B cell (primary cell): ENCODE results near the gene C3AR1. TPM values are rescaled to one million over a fixed set of nuclear protein-coding genes. Genes with fewer than 3 reads are reported as not detected.
"Not testable (repeated sequence)": the region's sequence is repeated elsewhere in the genome, so short reads cannot be mapped to it uniquely, and the experiment has no call there.

Experiments used
- ATAC-seq: fragments of 200-7000 bp; cut with Tn5 transposase; one replicate; pipeline ENCODE4 v1.10.0; 2021; ENCODE audit warnings: low read depth, mild to moderate bottlenecking, moderate number of reproducible peaks, moderate library complexity
- CTCF ChIA-PET: fragments of 350-600 bp; sonication (Branson Sonifier 250); formaldehyde crosslinking; loops from one replicate; lab custom pipeline; 2021; ENCODE audit warnings: antibody characterized with exemption, inconsistent platforms; lab: Charles Lee
- POLR2A ChIA-PET: fragments of 350-600 bp; sonication (Branson Sonifier 250); formaldehyde crosslinking; loops from one replicate; lab custom pipeline; 2021; ENCODE audit warnings: antibody characterized with exemption; lab: Charles Lee
- DNase-seq: peaks from one replicate; pipeline ENCODE4 v3.0.0; 2013
- H2AFZ ChIP-seq: 2 replicates; pipeline ENCODE4 v1.6.1; 2012; ENCODE audit warnings: mild to moderate bottlenecking, low read depth, low read length; ENCODE audit not compliant: insufficient read depth, poor library complexity, severe bottlenecking
- H3K27ac ChIP-seq, 2 donors: 1 replicate in 1 of 2; 2 replicates in 1 of 2; pipeline ENCODE4 v1.5.1; 2012 to 2013; ENCODE audit warnings: low read length in 2 of 2, mild to moderate bottlenecking in 2 of 2, moderate library complexity in 1 of 2
- H3K27me3 ChIP-seq, 4 experiments: fragments of 200-600 bp in 1 of 4; sonication (generic) in 1 of 4; replicated peaks in 1 of 4; 1 replicate in 2 of 4; 2 replicates in 2 of 4; pipeline versions ENCODE4 v1.6.1 to v1.7.0; 2013 to 2016; ENCODE audit warnings: low read length in 3 of 4, mild to moderate bottlenecking in 2 of 4, mixed read lengths in 1 of 4, moderate library complexity in 1 of 4; ENCODE audit not compliant: insufficient read depth in 4 of 4, control insufficient read depth in 3 of 4; ENCODE audit errors: control extremely low read depth in 1 of 4
- H3K36me3 ChIP-seq, 2 experiments: replicated peaks in 1 of 2; 1 replicate in 1 of 2; 2 replicates in 1 of 2; pipeline versions ENCODE4 v1.6.1 to v1.7.1; 2013; ENCODE audit warnings: low read length in 1 of 2; ENCODE audit not compliant: insufficient read depth in 2 of 2, control insufficient read depth in 1 of 2; ENCODE audit errors: control extremely low read depth in 1 of 2, extremely low read depth in 1 of 2
- H3K4me1 ChIP-seq, 2 donors: fragments of 200-600 bp in 1 of 2; sonication (generic) in 1 of 2; 1 replicate in 1 of 2; 2 replicates in 1 of 2; pipeline versions ENCODE4 v1.5.1 to v1.6.1; 2013 to 2017; ENCODE audit warnings: low read length in 2 of 2; ENCODE audit not compliant: control insufficient read depth in 2 of 2, insufficient read depth in 2 of 2
- H3K4me2 ChIP-seq: replicated peaks from 2 replicates; pipeline ENCODE3; 2012; ENCODE audit warnings: mild to moderate bottlenecking, low read depth, low read length; ENCODE audit not compliant: poor library complexity, severe bottlenecking
- H3K4me3 ChIP-seq, 5 experiments: fragments of 200-600 bp in 1 of 5; sonication (generic) in 1 of 5; 1 replicate in 3 of 5; 2 replicates in 2 of 5; pipeline versions ENCODE4 v1.5.1 to v1.7.0; 2011 to 2016; ENCODE audit warnings: low read length in 4 of 5, mild to moderate bottlenecking in 4 of 5, low read depth in 2 of 5, control low read depth in 1 of 5, moderate library complexity in 1 of 5; ENCODE audit not compliant: insufficient read depth in 1 of 5; ENCODE audit errors: control extremely low read depth in 1 of 5, extremely low read depth in 1 of 5
- H3K79me2 ChIP-seq: fragments of 200-600 bp; sonication (generic); one replicate; pipeline ENCODE4 v1.6.0; 2016; ENCODE audit warnings: low read length; ENCODE audit not compliant: control insufficient read depth, insufficient read depth
- H3K9ac ChIP-seq: fragments of 200-600 bp; sonication (generic); 2 replicates; pipeline ENCODE4 v1.6.1; 2017; ENCODE audit warnings: mild to moderate bottlenecking, low read length, moderate library complexity
- H3K9me3 ChIP-seq, 3 donors: one replicate each; pipeline versions ENCODE4 v1.6.1 to v1.7.1; 2013; ENCODE audit warnings: low read length in 2 of 3; ENCODE audit not compliant: control insufficient read depth in 2 of 3, insufficient read depth in 1 of 3; ENCODE audit errors: control extremely low read depth in 1 of 3
- H4K20me1 ChIP-seq: 2 replicates; pipeline ENCODE4 v1.6.0; 2012; ENCODE audit warnings: mild to moderate bottlenecking, low read length; ENCODE audit not compliant: insufficient read depth, control insufficient read depth, poor library complexity, severe bottlenecking
- H3K27ac Mint-ChIP-seq: one replicate; pipeline ENCODE4 v1.8.0; 2021; ENCODE audit warnings: mixed read lengths
- H3K27me3 Mint-ChIP-seq: one replicate; pipeline ENCODE4 v1.8.0; 2021; ENCODE audit warnings: mixed read lengths
- H3K4me1 Mint-ChIP-seq: one replicate; pipeline ENCODE4 v1.8.0; 2021; ENCODE audit warnings: mixed read lengths
- H3K4me3 Mint-ChIP-seq: one replicate; pipeline ENCODE4 v1.8.0; 2021; ENCODE audit warnings: mixed read lengths
- H3K9me3 Mint-ChIP-seq: one replicate; pipeline ENCODE4 v1.8.0; 2022; ENCODE audit warnings: mixed read lengths; ENCODE audit not compliant: insufficient read depth
- EZH2 ChIP-seq: IDR thresholded peaks from 2 replicates; pipeline ENCODE4 v1.6.1; 2012; ENCODE audit warnings: borderline replicate concordance, low read depth, mild to moderate bottlenecking, moderate library complexity, low read length; ENCODE audit not compliant: insufficient read depth, poor library complexity, severe bottlenecking
- WGBS: methylation state at CpG from one replicate; pipeline ENCODE4 v1.1.5; 2013; ENCODE audit warnings: missing lambda C conversion rate; ENCODE audit not compliant: insufficient coverage; 5-methylcytosine and 5-hydroxymethylcytosine counted together
- intact Hi-C: fragments of 100-400 bp; cut with micrococcal nuclease; formaldehyde crosslinking; loops from one replicate; pipeline ENCODE4 v1.10.0; 2022
- polyA plus RNA-seq: library from polyadenylated mRNA; depleted of rRNA; stranded (reverse); fragments of >200 nt; gene quantifications from 2 replicates; pipeline ENCODE4 v1.2.3, GENCODE V29; 2012
- total RNA-seq, 2 donors: library from RNA; stranded (reverse); fragments of 120-200 nt in 1 of 2; gene quantifications; 1 replicate in 1 of 2; 2 replicates in 1 of 2; pipeline versions ENCODE4 v1.2.3 to v1.2.4, GENCODE V29; 2013 to 2022
- TF ChIP-seq, protein P1 (sequence below): fragments of 200-600 bp; IDR thresholded peaks from one replicate; pipeline ENCODE4 v1.8.0; 2022; ENCODE audit warnings: antibody characterized with exemption, mild to moderate bottlenecking

C3AR1 gene
- total and polyA plus RNA-seq, 2 donors (not counting 1 experiment from before 2014, with no cell fraction given): 0.13 to 0.64 TPM

DNA sequence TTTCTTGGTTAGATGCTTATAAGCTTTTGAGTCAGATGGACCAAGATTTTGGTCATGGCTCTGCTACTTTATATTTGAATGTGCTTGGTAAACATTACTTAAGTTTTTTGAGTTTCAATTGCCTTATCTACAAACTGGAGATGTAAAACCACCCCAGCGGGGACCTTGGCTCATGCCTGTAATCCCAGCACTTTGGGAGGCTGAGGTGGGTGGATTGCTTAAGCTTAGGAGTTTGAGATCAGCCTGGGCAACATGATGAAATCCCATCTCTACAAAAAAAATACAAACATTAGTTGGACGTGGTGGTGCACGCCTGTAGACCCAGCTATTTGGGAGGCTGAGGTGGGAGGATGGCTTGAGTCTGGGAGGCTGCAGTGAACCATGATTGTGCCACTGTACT lies 27.1 kb upstream of the C3AR1 start:
- Histone ChIP-seq H3K9ac (no peak overlapping the region), H3K79me2 (peaks cover 7% of the 10 kb centered on the region), H3K27ac (no peak overlapping the region), H3K9me3 (no peaks in the 10 kb centered on the region), H3K36me3 (peaks cover 17 to 72% of the 10 kb centered on the region in 2 experiments), H2AFZ (no peak overlapping the region), H3K4me1 (peaks cover 9 to 12% of the 10 kb centered on the region in 2 donors), H3K4me2 (no peak overlapping the region), H3K27me3 (no peaks in the 10 kb centered on the region), H3K4me3 (no peak overlapping the region), H4K20me1 (peaks cover 5% of the 10 kb centered on the region)
- no peaks in the 10 kb centered on the region for H3K27me3 Mint-ChIP-seq
- H3K9me3 Mint-ChIP-seq: no peaks in the 10 kb centered on the region
- intact Hi-C loops: no loop called here
- H3K4me1 Mint-ChIP-seq: peaks cover 11% of the 10 kb centered on the region
- no peak for ATAC-seq
- WGBS: no CpG with 5 or more reads among the region's 3 CpGs
- no peak overlapping the region for H3K4me3 Mint-ChIP-seq
- TF ChIP-seq, protein P1, sequence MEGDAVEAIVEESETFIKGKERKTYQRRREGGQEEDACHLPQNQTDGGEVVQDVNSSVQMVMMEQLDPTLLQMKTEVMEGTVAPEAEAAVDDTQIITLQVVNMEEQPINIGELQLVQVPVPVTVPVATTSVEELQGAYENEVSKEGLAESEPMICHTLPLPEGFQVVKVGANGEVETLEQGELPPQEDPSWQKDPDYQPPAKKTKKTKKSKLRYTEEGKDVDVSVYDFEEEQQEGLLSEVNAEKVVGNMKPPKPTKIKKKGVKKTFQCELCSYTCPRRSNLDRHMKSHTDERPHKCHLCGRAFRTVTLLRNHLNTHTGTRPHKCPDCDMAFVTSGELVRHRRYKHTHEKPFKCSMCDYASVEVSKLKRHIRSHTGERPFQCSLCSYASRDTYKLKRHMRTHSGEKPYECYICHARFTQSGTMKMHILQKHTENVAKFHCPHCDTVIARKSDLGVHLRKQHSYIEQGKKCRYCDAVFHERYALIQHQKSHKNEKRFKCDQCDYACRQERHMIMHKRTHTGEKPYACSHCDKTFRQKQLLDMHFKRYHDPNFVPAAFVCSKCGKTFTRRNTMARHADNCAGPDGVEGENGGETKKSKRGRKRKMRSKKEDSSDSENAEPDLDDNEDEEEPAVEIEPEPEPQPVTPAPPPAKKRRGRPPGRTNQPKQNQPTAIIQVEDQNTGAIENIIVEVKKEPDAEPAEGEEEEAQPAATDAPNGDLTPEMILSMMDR: no peak
- TF ChIP-seq EZH2: no peak
- POLR2A ChIA-PET: no interaction called here
- CTCF ChIA-PET: interaction anchor here (0.7 to 1.0 kb wide), 2 partner anchors 15 to 16 kb away, joined by 3 read pairs; no protein-coding TSS in a partner anchor
- H3K27ac Mint-ChIP-seq: no peak overlapping the region
- DNase-seq: no peak

DNA sequence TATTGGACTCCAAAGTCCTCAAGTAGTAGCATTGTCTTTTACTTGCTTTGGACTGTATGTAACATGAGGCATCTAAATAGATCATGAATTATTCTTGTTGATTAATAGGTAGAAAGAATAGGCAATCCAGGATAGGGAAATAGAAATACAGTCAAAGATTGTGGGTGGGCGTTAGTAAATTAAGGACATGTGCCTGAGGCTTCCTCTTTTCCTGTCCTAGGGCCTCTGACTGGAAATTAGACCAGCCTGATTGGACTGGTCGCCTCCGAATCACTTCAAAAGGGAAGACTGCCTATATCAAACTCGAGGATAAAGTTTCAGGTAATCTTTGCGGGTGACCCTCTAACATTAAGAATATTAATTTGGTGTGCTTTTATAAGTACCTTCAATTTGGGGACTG lies 23.6 kb upstream of the C3AR1 start:
- Histone ChIP-seq H3K9ac (no peak overlapping the region), H2AFZ (no peak overlapping the region), H3K27ac (peak overlapping the region in 1 of 2 donors; percentile 25), H3K9me3 (no peaks in the 10 kb centered on the region), H3K4me2 (no peak overlapping the region), H3K79me2 (peaks cover 40% of the 10 kb centered on the region), H3K27me3 (no peaks in the 10 kb centered on the region), H3K36me3 (peaks cover 12 to 52% of the 10 kb centered on the region in 2 experiments), H3K4me1 (peaks cover 20 to 22% of the 10 kb centered on the region in 2 donors), H4K20me1 (peaks cover 13% of the 10 kb centered on the region), H3K4me3 (no peak overlapping the region)
- ChIA-PET CTCF (no interaction called here), POLR2A (no interaction called here)
- ATAC-seq: no peak
- DNase-seq: no peak
- WGBS: no CpG with 5 or more reads among the region's 5 CpGs
- Mint-ChIP-seq H3K4me1 (peaks cover 27% of the 10 kb centered on the region), H3K4me3 (no peak overlapping the region), H3K27me3 (no peaks in the 10 kb centered on the region), H3K9me3 (no peaks in the 10 kb centered on the region), H3K27ac (no peak overlapping the region)
- TF ChIP-seq, protein P1: no peak
- TF ChIP-seq EZH2: no peak
- intact Hi-C loops: no loop called here

DNA sequence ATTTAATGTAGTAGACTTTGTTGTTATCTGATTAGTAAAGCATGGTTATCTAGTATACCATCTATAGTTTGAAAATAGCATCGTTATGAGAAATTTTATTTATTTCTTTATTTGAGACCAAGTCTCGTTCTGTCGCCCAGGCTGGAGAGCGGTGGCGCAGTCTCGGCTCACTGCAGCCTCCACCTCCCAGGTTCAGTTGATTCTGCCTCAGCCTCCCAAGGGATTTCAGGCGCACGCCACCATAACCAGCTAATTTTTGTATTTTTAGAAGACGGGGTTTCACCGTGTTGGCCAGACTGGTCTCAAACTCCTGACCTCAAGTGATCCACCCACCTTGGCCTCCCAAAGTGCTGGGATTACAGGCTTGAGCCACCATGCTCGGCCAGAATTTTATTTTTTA lies 23.1 kb upstream of the C3AR1 start:
- H3K4me2 ChIP-seq, H3K4me3 Mint-ChIP-seq, intact Hi-C loops, ATAC-seq, H3K4me3 ChIP-seq, POLR2A ChIA-PET, H3K27me3 ChIP-seq, H3K27me3 Mint-ChIP-seq, H2AFZ ChIP-seq, H3K27ac Mint-ChIP-seq, H3K9me3 Mint-ChIP-seq, H3K9me3 ChIP-seq, DNase-seq: not testable (repeated sequence)
- H3K4me1 Mint-ChIP-seq: peaks cover 31% of the 10 kb centered on the region
- Histone ChIP-seq H3K4me1 (peaks cover 20 to 22% of the 10 kb centered on the region in 2 donors), H3K36me3 (peaks cover 9 to 48% of the 10 kb centered on the region in 2 experiments), H4K20me1 (peaks cover 13% of the 10 kb centered on the region), H3K27ac (peak overlapping the region in 1 of 2 donors; percentile 55), H3K79me2 (peaks cover 44% of the 10 kb centered on the region), H3K9ac (peak overlapping the region; percentile 46)
- CTCF ChIA-PET: interaction anchor here (0.8 kb wide), 1 partner anchor 39 kb away, joined by 3 read pairs; no protein-coding TSS in a partner anchor
- 81% methylated on average over 9 of the region's 11 CpGs for WGBS
